ENCODE results near the gene FAM117A. TPM values are rescaled to one million over a fixed set of nuclear protein-coding genes. Genes with fewer than 3 reads are reported as not detected.

FAM117A gene
- polyA plus RNA-seq, 5 donors, result 22.1 to 30.2 (median 27.2) TPM

- no peak for DNase-seq
Observed at GRCh38 chr17:49715216-49715615, 48.7 kb downstream of the FAM117A start.

GRCh38 chr17:49708515-49709183 is 55.3 kb downstream of the FAM117A start:
- DNase-seq, result no peak

GRCh38 chr17:49707608-49708514 is 56.1 kb downstream of the FAM117A start, which contains the start of gene SLC35B1:
Gene SLC35B1 (minus strand): TSS chr17:49707964. CDS start chr17:49707833, 131 bp downstream.
- DNase-seq, result peak; percentile 98 to 99

- DNase-seq, result no peak
Observed at GRCh38 chr17:49707246-49707607, 56.7 kb downstream of the FAM117A start.

GRCh38 chr17:49705254-49705653 is 58.7 kb downstream of the FAM117A start:
- no peak for DNase-seq

DNA sequence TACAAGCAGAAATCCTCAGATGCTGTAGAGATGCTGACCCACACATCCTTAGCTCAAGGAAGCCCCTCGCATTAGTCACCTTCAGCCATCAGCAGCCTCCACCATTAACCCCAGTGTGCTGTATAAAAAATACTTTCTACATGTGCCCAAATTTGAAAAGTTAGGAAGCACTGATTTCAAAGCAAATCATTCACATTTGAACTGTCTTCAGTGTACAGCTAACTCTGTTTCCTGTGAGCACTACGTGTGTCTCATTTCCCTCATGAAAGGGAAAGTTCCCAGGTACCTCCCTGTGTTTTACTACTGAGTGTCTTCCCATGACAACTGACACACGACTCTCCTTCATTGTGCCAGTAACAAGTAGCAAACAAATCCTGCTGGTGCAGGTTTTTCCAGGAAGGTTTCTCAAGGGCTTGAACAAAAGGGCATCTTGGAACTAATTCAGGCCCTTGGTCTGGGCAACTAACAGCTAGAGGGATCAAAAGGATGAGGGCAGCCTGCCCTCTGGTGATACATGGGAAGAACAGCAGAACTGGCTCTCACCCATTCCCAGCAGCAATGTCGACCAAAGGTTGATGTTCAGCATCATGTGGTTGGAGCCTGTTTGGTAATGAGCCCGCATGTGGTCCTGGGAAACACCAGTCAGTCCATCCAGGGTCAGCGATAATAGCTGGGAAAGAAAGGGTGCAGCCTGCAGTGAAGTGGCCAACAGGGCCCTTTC is 60.2 kb downstream of the FAM117A start:
- no peak for DNase-seq

DNA sequence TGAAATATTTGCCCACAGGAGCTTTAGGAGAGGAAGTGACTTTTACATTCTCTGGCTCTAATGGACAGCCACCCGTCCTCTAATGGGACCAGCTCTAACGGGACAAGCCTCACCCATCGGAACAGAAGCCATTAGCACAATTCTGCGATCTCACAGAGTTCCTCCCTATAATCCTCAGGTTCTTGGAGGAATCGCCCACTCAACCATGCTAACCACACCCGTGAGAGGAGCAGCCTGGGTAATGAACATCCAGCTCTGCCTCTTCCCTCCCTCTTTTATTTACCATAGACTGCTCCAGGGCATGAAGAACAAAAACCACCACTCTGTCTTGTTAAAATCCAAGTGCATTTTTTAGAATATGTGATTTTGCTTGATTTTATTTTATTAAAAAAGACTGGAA is 63.0 kb downstream of the FAM117A start:
- no peak for DNase-seq

- DNase-seq, result no peak
Observed at GRCh38 chr17:49699966-49700575, 63.9 kb downstream of the FAM117A start.

DNA sequence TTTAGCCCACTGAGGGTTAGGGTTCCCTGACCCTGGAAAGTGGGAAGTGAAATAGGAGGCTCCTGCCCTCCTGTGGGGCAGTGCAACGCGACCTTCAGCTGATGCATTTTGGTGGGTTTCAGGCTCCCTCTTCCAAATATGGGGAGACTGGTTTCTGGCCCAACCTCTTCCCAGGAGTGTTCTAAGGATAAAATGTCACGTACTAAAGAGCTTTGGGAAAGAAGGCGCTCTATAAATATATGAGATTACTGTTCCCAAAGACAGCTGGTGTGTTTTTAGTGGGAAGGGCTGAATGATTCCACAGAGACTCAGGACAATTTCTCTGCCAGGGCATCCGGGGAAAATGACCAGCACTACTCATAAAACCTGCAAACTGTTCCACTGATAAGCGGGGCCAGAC is 65.9 kb downstream of the FAM117A start:
- DNase-seq, result no peak

DNA sequence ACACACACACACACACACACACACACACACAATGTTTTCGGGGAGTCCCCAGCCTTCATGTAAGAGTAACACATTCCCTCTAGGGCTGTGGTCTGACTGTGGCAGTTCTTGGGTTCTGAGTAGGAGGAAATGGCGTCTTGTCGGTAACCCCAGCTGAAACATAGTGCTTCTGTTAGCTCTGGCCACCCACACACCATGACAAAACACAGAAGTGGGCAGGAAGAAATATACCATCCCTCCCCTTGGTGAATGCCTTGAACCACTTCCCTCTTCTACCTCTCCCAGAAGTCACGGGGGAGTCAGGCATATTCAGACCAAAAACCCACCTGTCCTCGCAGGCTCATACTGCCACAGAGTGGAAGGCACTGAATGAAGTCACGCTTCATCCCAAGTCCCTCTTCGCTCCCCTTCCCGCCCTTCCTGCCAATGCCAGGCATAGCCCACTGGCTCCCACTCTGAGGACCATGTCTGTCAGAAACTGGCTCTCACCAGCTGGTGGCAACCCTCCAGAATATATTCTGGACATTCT is 67.6 kb downstream of the FAM117A start:
- no peak for DNase-seq

DNA sequence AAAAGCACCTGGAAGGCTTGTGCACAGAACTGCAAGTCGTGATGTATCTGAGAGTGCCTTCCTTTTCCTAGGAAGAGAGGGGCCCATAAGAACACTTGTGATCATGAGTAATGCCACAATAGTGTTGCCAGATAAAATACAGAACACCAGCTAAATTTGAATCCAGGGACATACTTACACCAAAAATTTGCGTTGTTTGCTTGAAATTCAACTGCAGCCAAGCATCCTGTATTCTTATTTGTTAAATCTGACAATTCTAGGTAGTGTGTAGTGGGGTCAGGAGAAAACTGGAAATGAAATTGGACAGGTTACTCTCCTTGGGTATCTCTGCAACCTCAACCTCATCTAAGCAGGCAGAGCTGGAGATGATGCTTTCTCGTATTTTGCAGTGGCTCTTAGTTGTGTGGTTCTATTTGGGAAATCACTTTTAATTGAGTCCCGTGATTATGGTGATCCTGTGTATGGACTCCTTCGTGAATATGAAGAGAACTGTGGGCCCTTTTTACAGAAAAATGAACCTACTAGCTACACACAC is 68.2 kb downstream of the FAM117A start:
- no peak for DNase-seq

DNA sequence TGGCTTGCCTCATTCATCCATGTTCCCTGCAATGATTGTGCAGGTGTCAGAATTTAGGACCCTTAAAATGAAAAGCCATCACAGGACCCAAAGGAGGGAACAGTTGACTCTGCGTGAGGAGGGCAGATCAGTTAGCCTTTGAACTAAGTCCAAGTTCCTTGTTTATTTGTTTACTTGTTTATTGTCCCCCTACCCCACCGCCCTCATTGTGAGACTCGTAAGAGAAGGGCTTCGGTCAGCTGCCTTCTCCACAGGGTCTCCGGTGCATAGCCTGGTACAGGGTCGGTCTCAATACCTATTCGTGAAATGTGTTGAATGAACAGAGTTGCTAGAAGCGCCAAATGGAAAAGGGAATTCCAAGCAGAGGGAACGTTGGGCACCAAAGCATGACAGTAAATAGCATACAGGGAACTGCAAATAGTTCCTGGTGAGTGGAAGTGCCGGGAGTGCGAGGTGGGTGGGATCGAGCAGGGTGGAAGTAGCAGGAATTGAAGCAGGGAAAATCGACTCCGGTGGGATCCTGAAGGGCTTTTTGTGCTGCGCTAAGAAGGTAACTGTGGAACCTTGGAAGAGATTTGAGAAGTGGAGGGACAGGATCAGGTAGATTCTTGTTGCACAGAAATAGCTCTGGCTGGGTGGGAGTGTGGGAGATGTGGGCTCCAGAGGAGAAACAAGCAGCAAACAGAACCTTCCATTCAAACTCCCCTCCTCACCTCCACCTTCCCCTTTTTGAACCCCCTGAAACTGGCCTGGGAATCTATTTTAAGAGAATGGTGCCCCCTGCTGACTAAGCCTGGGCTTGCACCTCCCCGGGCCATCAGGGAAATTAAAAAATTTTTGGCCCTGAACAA is 68.9 kb downstream of the FAM117A start:
- DNase-seq, result no peak

- DNase-seq, result no peak
Observed at GRCh38 chr17:49692751-49693150, 71.2 kb downstream of the FAM117A start.

DNA sequence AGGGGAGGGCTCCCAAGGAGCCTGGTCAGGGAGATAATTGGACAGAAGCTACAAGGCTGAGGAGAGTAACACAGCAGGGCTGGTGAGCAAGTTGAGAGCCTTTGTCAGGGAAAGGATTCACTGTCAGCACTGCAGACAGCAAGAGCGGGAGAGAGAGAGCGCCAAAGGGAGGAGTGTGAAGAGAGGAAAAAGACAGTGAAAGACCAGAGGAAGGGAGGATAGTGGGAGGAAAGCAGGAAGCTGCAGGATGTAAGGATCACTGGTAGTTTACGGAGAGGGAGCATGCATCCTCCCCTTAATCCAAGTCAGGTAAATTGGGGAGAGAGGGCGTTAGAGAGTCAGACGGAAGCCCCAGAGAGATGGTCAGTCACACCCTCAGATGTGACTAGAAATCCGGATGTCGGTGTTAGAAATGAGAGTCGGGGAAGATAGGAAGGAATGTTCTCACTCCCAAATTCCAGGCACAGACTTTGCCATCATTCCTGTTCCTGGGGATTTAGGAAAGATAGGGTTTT is 72.2 kb downstream of the FAM117A start:
- no peak for DNase-seq

- no peak for DNase-seq
Observed at GRCh38 chr17:49691086-49691676, 72.8 kb downstream of the FAM117A start.

GRCh38 chr17:49690256-49690655 is 73.7 kb downstream of the FAM117A start:
- no peak for DNase-seq

- DNase-seq, result no peak
Observed at GRCh38 chr17:49688848-49689247, 75.1 kb downstream of the FAM117A start.

GRCh38 chr17:49687878-49688491 is 75.9 kb downstream of the FAM117A start:
- DNase-seq, result peak in 1 of 2 donors; percentile 31

All from right lung (tissue), 5 donors.